Activated CD4-positive, alpha-beta T cell treated with anti-CD3 and anti-CD28 coated beads, Interleukin-2, amount 10 ng/mL, durations not matched to agents 24 days and 14 days (primary cell): ENCODE results near the gene AP1S3. TPM values are rescaled to one million over a fixed set of nuclear protein-coding genes. Genes with fewer than 3 reads are reported as not detected.
"Not testable (repeated sequence)": the region's sequence is repeated elsewhere in the genome, so short reads cannot be mapped to it uniquely, and the experiment has no call there.

Experiments
- DNase-seq: peaks from one replicate; pipeline ENCODE4 v3.0.0; 2022
- H3K27ac Mint-ChIP-seq: one replicate; pipeline ENCODE4 v1.8.0; 2022; ENCODE audit warnings: mild to moderate bottlenecking, mixed read lengths
- H3K27me3 Mint-ChIP-seq: one replicate; pipeline ENCODE4 v1.8.0; 2022; ENCODE audit warnings: mixed read lengths
- H3K36me3 Mint-ChIP-seq: one replicate; pipeline ENCODE4 v1.8.0; 2022; ENCODE audit warnings: low read depth, mild to moderate bottlenecking, mixed read lengths
- H3K4me1 Mint-ChIP-seq: one replicate; pipeline ENCODE4 v1.8.0; 2021; ENCODE audit warnings: mixed read lengths
- H3K4me3 Mint-ChIP-seq: one replicate; pipeline ENCODE4 v1.8.0; 2022; ENCODE audit warnings: mild to moderate bottlenecking, moderate library complexity, mixed read lengths
- H3K9me3 Mint-ChIP-seq: one replicate; pipeline ENCODE4 v1.8.0; 2021; ENCODE audit warnings: mixed read lengths
- intact Hi-C: fragments of 100-400 bp; cut with micrococcal nuclease; formaldehyde crosslinking; loops from one replicate; pipeline ENCODE4 v1.15.1; 2023
- total RNA-seq: library from RNA; stranded (reverse); gene quantifications from 2 replicates; pipeline ENCODE4 v1.2.3, GENCODE V29; 2022

AP1S3 gene
- total RNA-seq, result 14.1 and 17.4 TPM in 2 replicates

DNA sequence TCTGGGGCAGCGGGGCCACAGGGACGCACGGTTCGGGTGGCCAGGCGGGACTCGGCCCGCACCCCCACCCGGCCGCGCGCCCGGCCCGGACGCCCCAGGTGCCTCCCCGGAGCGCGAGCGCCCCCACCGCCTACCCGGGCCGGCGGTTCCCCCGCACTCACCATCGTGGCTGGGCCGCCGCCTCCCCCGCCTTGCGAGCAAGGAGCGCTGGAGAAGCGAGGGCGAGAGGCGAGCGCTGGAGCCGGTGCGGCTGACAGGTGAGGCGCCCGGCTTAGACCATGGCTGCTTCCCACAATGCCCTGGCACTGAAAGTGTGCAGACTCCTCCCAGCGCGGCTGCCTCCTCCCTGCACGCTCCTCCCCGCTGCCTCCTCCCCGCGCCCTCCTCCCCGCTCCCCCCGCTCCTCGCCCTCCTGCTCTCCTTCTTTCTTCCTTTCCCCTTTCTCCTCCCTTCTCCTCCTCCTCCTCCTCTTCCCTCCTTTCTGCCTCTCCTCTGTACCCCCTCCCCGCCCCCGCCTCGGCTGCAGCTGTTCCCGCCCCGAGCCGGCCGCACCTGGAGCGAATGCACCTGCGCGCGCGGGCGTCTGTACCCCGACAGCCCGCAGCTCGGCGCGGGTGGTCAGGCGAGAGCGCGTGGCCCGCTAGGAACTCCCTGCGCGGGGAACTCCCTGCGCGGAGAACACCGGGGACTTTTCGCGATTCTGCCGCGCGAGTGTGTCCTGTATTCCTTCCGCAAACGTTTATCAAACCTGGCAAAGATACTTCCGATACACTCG, at the start of gene AP1S3:
Gene AP1S3 (minus strand): TSS at position 296 of the 775 bp plus-strand sequence. CDS start 132 bp downstream, at position 164.
- no peaks in the 10 kb centered on the region for H3K27me3 Mint-ChIP-seq
- intact Hi-C loops, result loop anchor here (1.0 to 10.0 kb wide), 4 partner anchors 105 to 200 kb away; partner anchors contain the start of genes MRPL44 and SERPINE2

DNA sequence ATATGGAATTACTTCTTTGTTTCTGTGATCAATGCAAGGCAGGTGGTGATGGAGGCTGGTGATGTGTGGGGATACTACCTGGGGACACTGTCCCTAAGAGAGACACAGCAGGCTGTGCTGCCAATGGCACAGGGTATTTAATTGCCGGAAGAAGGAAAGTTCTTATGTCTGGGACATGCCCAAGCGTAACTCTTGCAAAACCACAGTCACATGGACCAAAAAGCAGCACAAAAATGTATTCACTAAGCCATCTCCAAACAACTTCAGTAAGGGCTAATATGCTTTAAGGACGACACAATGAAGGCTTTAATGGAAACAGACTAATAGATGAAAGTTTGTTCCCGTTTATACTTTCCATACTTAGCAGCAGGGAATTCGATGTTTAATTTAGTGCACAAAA, 49.7 kb upstream of the AP1S3 start:
- no peaks in the 10 kb centered on the region for H3K27me3 Mint-ChIP-seq
- intact Hi-C loops, result no loop called here
- H3K4me1 Mint-ChIP-seq, result peaks cover 10% of the 10 kb centered on the region
- no peak for DNase-seq
- no peak overlapping the region for H3K4me3 Mint-ChIP-seq
- no peaks in the 10 kb centered on the region for H3K9me3 Mint-ChIP-seq
- H3K36me3 Mint-ChIP-seq, result peaks cover 60% of the 10 kb centered on the region
- H3K27ac Mint-ChIP-seq, result no peak overlapping the region

More for the DNA sequence above, at the start of gene AP1S3:
- peaks cover 3% of the 10 kb centered on the region for H3K36me3 Mint-ChIP-seq
- DNase-seq, result peak; percentile 91
- peak within 1 kb of the TSS; percentile 83 for H3K27ac Mint-ChIP-seq
- no peaks in the 10 kb centered on the region for H3K9me3 Mint-ChIP-seq
- H3K4me3 Mint-ChIP-seq, result peak within 1 kb of the TSS; percentile 90
- peaks cover 13% of the 10 kb centered on the region for H3K4me1 Mint-ChIP-seq

DNA sequence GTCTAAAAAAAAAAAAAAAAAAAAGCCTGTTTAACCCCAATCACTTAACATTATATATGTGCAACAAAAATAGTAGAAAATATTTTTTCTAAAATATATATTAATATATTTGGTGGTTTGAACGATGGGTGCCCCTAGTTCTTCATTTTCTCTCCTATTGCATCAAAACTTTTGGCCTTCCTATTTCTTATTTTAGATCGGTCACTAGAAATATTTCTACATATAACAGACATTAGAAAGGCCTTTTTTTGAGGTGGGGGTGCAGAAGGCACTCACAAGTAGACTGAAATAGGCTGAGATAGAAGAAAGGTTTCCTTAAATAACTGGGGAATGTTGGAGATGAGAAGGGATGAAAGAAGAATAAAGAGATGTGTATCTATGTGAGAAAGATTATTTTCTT, 49.3 kb upstream of the AP1S3 start:
- no peak overlapping the region for H3K4me3 Mint-ChIP-seq
- intact Hi-C loops, result no loop called here
- H3K27me3 Mint-ChIP-seq, result no peaks in the 10 kb centered on the region
- no peak overlapping the region for H3K27ac Mint-ChIP-seq
- no peaks in the 10 kb centered on the region for H3K9me3 Mint-ChIP-seq
- no peak for DNase-seq
- H3K4me1 Mint-ChIP-seq, result peaks cover 13% of the 10 kb centered on the region
- peaks cover 63% of the 10 kb centered on the region for H3K36me3 Mint-ChIP-seq

- intact Hi-C loops, result loop anchor here (5.0 kb wide), 1 partner anchor 73 kb away; the partner anchor contains the start of gene MRPL44
- Mint-ChIP-seq H3K36me3 (peaks cover 63% of the 10 kb centered on the region), H3K27me3 (no peaks in the 10 kb centered on the region), H3K4me1 (peaks cover 12% of the 10 kb centered on the region), H3K4me3 (no peak overlapping the region), H3K9me3 (no peaks in the 10 kb centered on the region), H3K27ac (peak overlapping the region; percentile 73)
- no peak for DNase-seq
Measured at GRCh38 chr2:223884399-223884798, 47.0 kb upstream of the AP1S3 start.

DNA sequence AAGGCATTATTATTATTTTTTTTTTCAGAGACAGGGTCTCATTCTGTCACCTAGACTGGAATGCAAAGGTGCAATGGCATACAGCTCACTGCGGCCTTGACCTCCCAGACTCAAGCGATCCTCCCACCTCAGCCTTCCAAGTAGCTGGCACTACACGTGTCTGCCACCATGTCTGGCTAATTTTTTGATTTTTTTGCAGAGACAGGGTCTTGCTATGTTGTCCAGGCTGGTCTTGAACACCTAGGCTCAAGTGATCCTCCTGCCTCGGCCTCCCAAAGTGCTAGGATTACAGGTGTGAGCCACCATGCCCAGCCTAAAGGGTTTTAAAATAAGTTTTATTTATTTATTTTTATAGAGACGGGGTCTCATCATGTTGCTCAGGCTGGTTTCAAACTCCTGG, 45.3 kb upstream of the AP1S3 start:
- Mint-ChIP-seq H3K27me3 (no peaks in the 10 kb centered on the region), H3K36me3 (peaks cover 68% of the 10 kb centered on the region), H3K4me3 (no peak overlapping the region), H3K9me3 (no peaks in the 10 kb centered on the region), H3K27ac (no peak overlapping the region), H3K4me1 (peaks cover 9% of the 10 kb centered on the region)
- intact Hi-C loops, result loop anchor here (5.0 kb wide), 1 partner anchor 75 kb away; the partner anchor contains the start of gene MRPL44
- DNase-seq, result no peak

DNA sequence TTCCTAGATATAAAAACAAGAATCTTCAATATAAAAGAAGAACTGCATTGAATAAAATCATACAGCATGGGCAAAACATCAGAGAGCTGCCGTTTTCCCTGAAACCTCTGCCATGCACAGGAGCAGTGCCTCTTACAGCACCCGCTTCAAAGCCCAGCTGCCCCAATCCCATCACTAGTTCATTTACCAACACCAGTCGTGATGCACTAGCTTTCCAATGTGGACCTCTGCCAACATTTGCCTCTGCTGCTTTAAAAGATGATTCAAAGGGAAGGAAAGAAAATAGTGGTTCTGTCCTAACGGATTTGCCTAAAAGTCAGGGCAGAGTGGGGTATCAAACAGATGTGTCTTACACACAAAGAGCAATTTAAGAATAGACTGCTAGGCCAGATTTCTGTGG, 43.4 kb upstream of the AP1S3 start:
- peaks cover 71% of the 10 kb centered on the region for H3K36me3 Mint-ChIP-seq
- H3K27ac Mint-ChIP-seq, result no peak overlapping the region
- intact Hi-C loops, result loop anchor here (5.0 kb wide), 1 partner anchor 77 kb away; the partner anchor contains the start of gene MRPL44
- no peak for DNase-seq
- H3K4me1 Mint-ChIP-seq, result peaks cover 9% of the 10 kb centered on the region
- no peaks in the 10 kb centered on the region for H3K9me3 Mint-ChIP-seq
- H3K27me3 Mint-ChIP-seq, result no peaks in the 10 kb centered on the region
- no peak overlapping the region for H3K4me3 Mint-ChIP-seq

DNA sequence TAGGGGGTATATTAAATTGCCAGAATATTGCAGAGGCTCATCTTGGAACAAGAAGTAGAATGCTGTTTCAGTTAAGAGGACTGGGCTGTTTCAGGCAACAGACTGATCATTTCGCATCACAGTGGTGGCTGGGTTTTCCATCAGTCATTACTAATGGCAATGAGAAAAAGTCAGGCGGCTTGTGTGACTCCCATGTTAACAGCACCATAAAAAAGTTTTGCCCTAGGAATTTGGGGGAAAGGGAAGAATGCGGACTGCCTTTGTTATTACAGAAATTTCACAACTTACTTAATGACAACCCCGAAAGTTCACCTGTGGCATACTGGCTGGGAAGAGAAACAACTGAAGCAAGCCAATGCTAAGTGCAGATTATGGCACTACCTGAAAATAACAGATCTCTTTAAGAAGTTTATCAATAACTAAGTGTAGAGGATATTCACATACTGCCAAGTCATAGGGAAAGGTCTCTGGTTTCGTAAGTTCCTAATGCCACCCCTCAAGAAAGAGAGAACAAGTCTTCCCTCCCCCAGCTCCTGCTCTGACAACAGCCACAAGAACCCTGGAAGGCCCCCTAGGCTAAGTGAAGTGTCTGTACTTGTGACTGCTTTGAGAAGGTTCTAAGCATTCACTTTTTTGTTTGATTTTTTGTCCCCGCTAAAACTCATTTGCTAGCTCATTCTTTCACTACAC, 40.5 kb upstream of the AP1S3 start:
- H3K27ac Mint-ChIP-seq, result no peak overlapping the region
- H3K9me3 Mint-ChIP-seq, result no peaks in the 10 kb centered on the region
- intact Hi-C loops, result no loop called here
- DNase-seq, result no peak
- no peaks in the 10 kb centered on the region for H3K27me3 Mint-ChIP-seq
- H3K4me3 Mint-ChIP-seq, result no peak overlapping the region
- peaks cover 4% of the 10 kb centered on the region for H3K4me1 Mint-ChIP-seq
- peaks cover 69% of the 10 kb centered on the region for H3K36me3 Mint-ChIP-seq

DNA sequence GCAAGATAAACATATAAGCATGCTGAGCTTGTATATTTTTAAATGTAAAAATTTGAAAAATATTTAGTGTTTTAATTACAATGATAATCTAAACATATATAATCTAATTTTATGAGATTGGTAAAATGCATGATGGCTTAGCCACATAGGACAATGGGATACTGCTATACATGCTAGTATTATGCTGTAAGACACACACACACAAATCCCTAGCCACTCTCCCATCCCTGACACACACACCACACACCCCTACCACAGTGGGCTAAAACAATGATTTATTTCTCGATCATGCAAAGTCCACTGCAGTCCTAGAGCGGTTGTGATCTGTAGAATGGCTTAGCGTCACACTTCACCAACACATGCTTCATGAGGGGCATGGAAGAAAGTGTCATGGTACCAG, 36.3 kb upstream of the AP1S3 start:
- H3K27ac Mint-ChIP-seq, result no peak overlapping the region
- H3K4me3 Mint-ChIP-seq, result no peak overlapping the region
- no peaks in the 10 kb centered on the region for H3K9me3 Mint-ChIP-seq
- intact Hi-C loops, result no loop called here
- H3K27me3 Mint-ChIP-seq, result no peaks in the 10 kb centered on the region
- H3K36me3 Mint-ChIP-seq, result peaks cover 55% of the 10 kb centered on the region
- peaks cover 3% of the 10 kb centered on the region for H3K4me1 Mint-ChIP-seq
- no peak for DNase-seq

DNA sequence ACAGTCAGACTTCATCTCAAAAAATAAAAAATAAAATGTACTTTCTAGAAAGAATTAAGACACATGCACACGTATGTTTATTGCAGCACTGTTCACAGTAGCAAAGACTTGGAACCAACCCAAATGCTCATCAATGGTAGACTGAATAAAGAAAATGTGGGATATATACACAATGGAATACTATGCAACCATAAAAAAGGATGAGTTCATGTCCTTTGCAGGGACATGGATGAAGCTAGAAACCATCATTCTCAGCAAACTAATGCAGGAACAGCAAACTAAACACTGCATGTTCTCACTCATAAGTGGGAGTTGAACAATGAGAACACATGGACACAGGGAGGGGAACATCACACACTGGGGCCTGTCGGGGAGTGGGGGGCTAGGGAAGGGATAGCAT, 35.4 kb upstream of the AP1S3 start:
- H3K9me3 Mint-ChIP-seq, DNase-seq, H3K4me3 Mint-ChIP-seq, H3K27me3 Mint-ChIP-seq, H3K4me1 Mint-ChIP-seq, H3K27ac Mint-ChIP-seq, intact Hi-C loops: not testable (repeated sequence)
- peaks cover 48% of the 10 kb centered on the region for H3K36me3 Mint-ChIP-seq

- DNase-seq, H3K4me3 Mint-ChIP-seq, intact Hi-C loops, H3K9me3 Mint-ChIP-seq, H3K27me3 Mint-ChIP-seq, H3K4me1 Mint-ChIP-seq: not testable (repeated sequence)
- H3K27ac Mint-ChIP-seq, result peak overlapping the region; percentile 29
- peaks cover 39% of the 10 kb centered on the region for H3K36me3 Mint-ChIP-seq
Measured at GRCh38 chr2:223871661-223872060, 34.3 kb upstream of the AP1S3 start.

DNA sequence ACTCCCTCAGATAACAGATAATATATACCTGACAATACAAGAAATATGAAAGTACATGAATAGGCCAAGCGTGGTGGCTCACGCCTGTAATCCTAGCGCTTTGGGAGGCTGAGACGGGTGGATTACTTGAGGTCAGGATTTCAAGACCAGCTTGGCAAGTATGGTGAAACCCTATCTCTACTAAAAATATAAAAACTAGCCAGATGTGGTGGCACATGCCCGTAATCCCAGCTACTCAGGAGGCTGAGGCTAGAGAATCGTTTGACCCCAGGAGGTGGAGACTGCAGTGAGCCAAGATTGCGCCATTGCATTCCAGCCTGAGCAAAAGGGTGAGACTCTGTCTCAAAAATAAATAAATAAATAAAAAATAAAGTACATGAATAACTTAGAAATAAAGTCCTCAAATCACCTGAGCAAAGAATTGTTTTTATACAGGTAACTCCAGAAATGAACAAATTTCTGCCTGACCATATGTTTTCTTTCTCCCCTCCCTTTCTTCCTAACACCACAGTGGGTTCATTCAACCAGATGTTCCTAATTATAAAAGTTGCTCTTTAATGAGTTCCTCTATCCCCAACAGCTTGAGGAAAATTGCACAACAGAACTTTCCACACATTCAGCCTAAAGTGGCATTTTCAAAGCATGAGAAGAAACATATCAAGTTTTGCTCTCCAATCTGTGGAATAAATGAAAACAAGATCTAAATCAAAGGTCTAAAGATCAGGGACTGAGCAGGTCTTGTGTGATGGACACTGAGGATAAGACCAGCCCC, 33.6 kb upstream of the AP1S3 start:
- intact Hi-C loops, result no loop called here
- Mint-ChIP-seq H3K27me3 (no peaks in the 10 kb centered on the region), H3K36me3 (peaks cover 35% of the 10 kb centered on the region), H3K27ac (peak overlapping the region; percentile 29), H3K4me3 (no peak overlapping the region), H3K4me1 (peaks cover 10% of the 10 kb centered on the region), H3K9me3 (no peaks in the 10 kb centered on the region)
- no peak for DNase-seq

- H3K4me3 Mint-ChIP-seq, result no peak overlapping the region
- intact Hi-C loops, result no loop called here
- H3K9me3 Mint-ChIP-seq, result no peaks in the 10 kb centered on the region
- H3K36me3 Mint-ChIP-seq, result peaks cover 28% of the 10 kb centered on the region
- DNase-seq, result no peak
- H3K27me3 Mint-ChIP-seq, result no peaks in the 10 kb centered on the region
- H3K4me1 Mint-ChIP-seq, result peaks cover 22% of the 10 kb centered on the region
- no peak overlapping the region for H3K27ac Mint-ChIP-seq
Measured at GRCh38 chr2:223868005-223868404, 30.6 kb upstream of the AP1S3 start.

GRCh38 chr2:223865907-223866508, 28.6 kb upstream of the AP1S3 start:
- Mint-ChIP-seq H3K27me3 (no peaks in the 10 kb centered on the region), H3K4me1 (peaks cover 19% of the 10 kb centered on the region), H3K36me3 (peaks cover 19% of the 10 kb centered on the region), H3K27ac (peak overlapping the region; percentile 80), H3K4me3 (peak overlapping the region; percentile 49), H3K9me3 (no peaks in the 10 kb centered on the region)
- intact Hi-C loops, result no loop called here
- DNase-seq, result peak; percentile 69
